Neural crest cell (in vitro differentiated cells): Measurements from ENCODE around the gene DENND1A. TPM values are rescaled to one million over a fixed set of nuclear protein-coding genes. Genes with fewer than 3 reads are reported as not detected.
"Not testable (repeated sequence)": the region's sequence is repeated elsewhere in the genome, so short reads cannot be mapped to it uniquely, and the experiment has no call there.

Experiments used
- DNase-seq: peaks from one replicate; pipeline ENCODE4 v3.0.0; 2021; ENCODE audit warnings: low read depth, mixed read lengths, low spot score
- H3K27ac Mint-ChIP-seq: one replicate; pipeline ENCODE4 v1.8.0; 2021; ENCODE audit warnings: mild to moderate bottlenecking, mixed read lengths; ENCODE audit not compliant: unreplicated experiment
- H3K27me3 Mint-ChIP-seq: 2 replicates; pipeline ENCODE4 v1.8.0; 2021; ENCODE audit warnings: low read depth, mild to moderate bottlenecking, mixed read lengths
- H3K36me3 Mint-ChIP-seq: 2 replicates; pipeline ENCODE4 v1.8.0; 2021; ENCODE audit warnings: low read depth, mild to moderate bottlenecking, mixed read lengths
- H3K4me1 Mint-ChIP-seq: 2 replicates; pipeline ENCODE4 v1.8.0; 2021; ENCODE audit warnings: mixed read lengths
- H3K4me3 Mint-ChIP-seq: one replicate; pipeline ENCODE4 v1.8.0; 2021; ENCODE audit warnings: mild to moderate bottlenecking, mixed read lengths
- H3K9me3 Mint-ChIP-seq: 2 replicates; pipeline ENCODE4 v1.8.0; 2021; ENCODE audit warnings: mixed read lengths
- CTCF ChIP-seq: fragments of 200-600 bp; sonication (generic); conservative IDR thresholded peaks from 2 replicates; pipeline ENCODE4 v1.5.0; 2021; ENCODE audit warnings: antibody characterized with exemption, mild to moderate bottlenecking
- total RNA-seq: library from RNA; stranded (reverse); gene quantifications from 2 replicates; pipeline ENCODE4 v1.2.1, GENCODE V29; 2021

DENND1A gene
- total RNA-seq, 1 donor from 2014 or later = 17.8 TPM

GRCh38 chr9:123336449-123336848 is 593.5 kb downstream of the DENND1A start:
- Mint-ChIP-seq H3K9me3 (no peaks in the 10 kb centered on the region), H3K27ac (no peak overlapping the region), H3K36me3 (no peaks in the 10 kb centered on the region), H3K4me1 (peaks cover 41% of the 10 kb centered on the region), H3K4me3 (no peak overlapping the region), H3K27me3 (no peaks in the 10 kb centered on the region)
- no peak for TF ChIP-seq CTCF
- DNase-seq = no peak

GRCh38 chr9:123335986-123336329 is 594.0 kb downstream of the DENND1A start:
- Mint-ChIP-seq H3K4me3 (no peak overlapping the region), H3K27ac (no peak overlapping the region), H3K27me3 (no peaks in the 10 kb centered on the region), H3K9me3 (no peaks in the 10 kb centered on the region), H3K36me3 (no peaks in the 10 kb centered on the region), H3K4me1 (peaks cover 40% of the 10 kb centered on the region)
- DNase-seq = no peak
- no peak for TF ChIP-seq CTCF

- Mint-ChIP-seq H3K4me3 (no peak overlapping the region), H3K36me3 (no peaks in the 10 kb centered on the region), H3K27ac (peak overlapping the region; percentile 84), H3K9me3 (no peaks in the 10 kb centered on the region), H3K27me3 (no peaks in the 10 kb centered on the region), H3K4me1 (peaks cover 35% of the 10 kb centered on the region)
- no peak for TF ChIP-seq CTCF
- no peak for DNase-seq
Observed at GRCh38 chr9:123335193-123335985, 594.5 kb downstream of the DENND1A start.

- Mint-ChIP-seq H3K4me1 (peaks cover 34% of the 10 kb centered on the region), H3K4me3 (no peak overlapping the region), H3K27ac (no peak overlapping the region), H3K36me3 (no peaks in the 10 kb centered on the region), H3K9me3 (no peaks in the 10 kb centered on the region), H3K27me3 (no peaks in the 10 kb centered on the region)
- TF ChIP-seq CTCF = no peak
- no peak for DNase-seq
Observed at GRCh38 chr9:123334639-123335038, 595.3 kb downstream of the DENND1A start.

GRCh38 chr9:123333058-123333669 is 596.8 kb downstream of the DENND1A start:
- peaks cover 32% of the 10 kb centered on the region for H3K4me1 Mint-ChIP-seq
- not testable (repeated sequence) for H3K4me3 Mint-ChIP-seq, DNase-seq, H3K27me3 Mint-ChIP-seq, H3K9me3 Mint-ChIP-seq, H3K36me3 Mint-ChIP-seq, H3K27ac Mint-ChIP-seq
